ENCODE results near the gene PSEN2. TPM values are rescaled to one million over a fixed set of nuclear protein-coding genes. Genes with fewer than 3 reads are reported as not detected.
"Not testable (repeated sequence)": the region's sequence is repeated elsewhere in the genome, so short reads cannot be mapped to it uniquely, and the experiment has no call there.

Gene PSEN2
- total RNA-seq, 1 donor from 2014 or later, result 12.4 TPM

- H3K4me3 Mint-ChIP-seq, result no peak overlapping the region
- TF ChIP-seq, protein P1, sequence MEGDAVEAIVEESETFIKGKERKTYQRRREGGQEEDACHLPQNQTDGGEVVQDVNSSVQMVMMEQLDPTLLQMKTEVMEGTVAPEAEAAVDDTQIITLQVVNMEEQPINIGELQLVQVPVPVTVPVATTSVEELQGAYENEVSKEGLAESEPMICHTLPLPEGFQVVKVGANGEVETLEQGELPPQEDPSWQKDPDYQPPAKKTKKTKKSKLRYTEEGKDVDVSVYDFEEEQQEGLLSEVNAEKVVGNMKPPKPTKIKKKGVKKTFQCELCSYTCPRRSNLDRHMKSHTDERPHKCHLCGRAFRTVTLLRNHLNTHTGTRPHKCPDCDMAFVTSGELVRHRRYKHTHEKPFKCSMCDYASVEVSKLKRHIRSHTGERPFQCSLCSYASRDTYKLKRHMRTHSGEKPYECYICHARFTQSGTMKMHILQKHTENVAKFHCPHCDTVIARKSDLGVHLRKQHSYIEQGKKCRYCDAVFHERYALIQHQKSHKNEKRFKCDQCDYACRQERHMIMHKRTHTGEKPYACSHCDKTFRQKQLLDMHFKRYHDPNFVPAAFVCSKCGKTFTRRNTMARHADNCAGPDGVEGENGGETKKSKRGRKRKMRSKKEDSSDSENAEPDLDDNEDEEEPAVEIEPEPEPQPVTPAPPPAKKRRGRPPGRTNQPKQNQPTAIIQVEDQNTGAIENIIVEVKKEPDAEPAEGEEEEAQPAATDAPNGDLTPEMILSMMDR (IDR thresholded peaks at IDR 0.05; ENCODE audit: unreplicated experiment), result no peak
- no peak for DNase-seq (ENCODE audit: low spot score in 2 of 2, unreplicated experiment in 2 of 2)
- peaks cover 3% of the 10 kb centered on the region for H3K36me3 Mint-ChIP-seq
- H3K27me3 Mint-ChIP-seq (ENCODE audit: low read depth), result no peaks in the 10 kb centered on the region
- H3K27ac Mint-ChIP-seq, result no peak overlapping the region
- H3K9me3 Mint-ChIP-seq, result no peaks in the 10 kb centered on the region
- no peaks in the 10 kb centered on the region for H3K4me1 Mint-ChIP-seq
These were observed 45.2 kb downstream of the PSEN2 start for GRCh38 chr1:226915672-226915995.

GRCh38 chr1:226916497-226916896 lies 46.1 kb downstream of the PSEN2 start:
- H3K9me3 Mint-ChIP-seq, result no peaks in the 10 kb centered on the region
- no peaks in the 10 kb centered on the region for H3K27me3 Mint-ChIP-seq (ENCODE audit: low read depth)
- peaks cover 3% of the 10 kb centered on the region for H3K36me3 Mint-ChIP-seq
- DNase-seq (ENCODE audit: low spot score in 2 of 2, unreplicated experiment in 2 of 2), result no peak
- H3K4me1 Mint-ChIP-seq, result no peaks in the 10 kb centered on the region
- TF ChIP-seq, protein P1 (IDR thresholded peaks at IDR 0.05; ENCODE audit: unreplicated experiment), result no peak
- H3K27ac Mint-ChIP-seq, result no peak overlapping the region
- H3K4me3 Mint-ChIP-seq, result no peak overlapping the region

- H3K36me3 Mint-ChIP-seq, result peaks cover 3% of the 10 kb centered on the region
- H3K9me3 Mint-ChIP-seq, result no peaks in the 10 kb centered on the region
- no peak for DNase-seq (ENCODE audit: low spot score in 2 of 2, unreplicated experiment in 2 of 2)
- no peak overlapping the region for H3K4me3 Mint-ChIP-seq
- TF ChIP-seq, protein P1 (IDR thresholded peaks at IDR 0.05; ENCODE audit: unreplicated experiment), result no peak
- no peak overlapping the region for H3K27ac Mint-ChIP-seq
- H3K4me1 Mint-ChIP-seq, result no peaks in the 10 kb centered on the region
- H3K27me3 Mint-ChIP-seq (ENCODE audit: low read depth), result no peaks in the 10 kb centered on the region
These were observed 49.2 kb downstream of the PSEN2 start for GRCh38 chr1:226919587-226919986.

DNA sequence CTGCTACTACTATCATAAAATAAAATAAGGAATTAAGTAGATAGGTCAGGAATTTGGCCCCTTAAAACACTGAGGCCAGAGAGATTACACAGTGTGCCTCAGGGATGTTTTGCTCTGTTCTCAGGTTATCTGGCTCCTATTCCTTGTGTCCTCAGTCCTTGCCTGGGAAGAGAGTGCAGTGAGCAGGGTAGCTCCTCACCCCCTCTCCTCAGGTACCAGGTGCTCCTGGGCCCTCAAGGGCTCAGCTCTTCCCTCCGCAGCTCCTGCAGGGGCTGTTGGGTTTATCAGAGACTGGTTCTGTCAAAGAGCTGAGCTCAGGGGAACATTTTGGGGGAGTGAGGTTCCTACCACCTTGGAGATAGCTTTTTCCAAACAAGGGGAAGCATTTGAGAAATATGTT lies 49.6 kb downstream of the PSEN2 start:
- TF ChIP-seq, protein P1 (IDR thresholded peaks at IDR 0.05; ENCODE audit: unreplicated experiment), result no peak
- Mint-ChIP-seq H3K4me3 (no peak overlapping the region), H3K36me3 (peaks cover 3% of the 10 kb centered on the region), H3K4me1 (no peaks in the 10 kb centered on the region), H3K9me3 (peaks cover under 1% of the 10 kb centered on the region), H3K27ac (no peak overlapping the region), H3K27me3 (ENCODE audit: low read depth) (no peaks in the 10 kb centered on the region)
- no peak for DNase-seq (ENCODE audit: low spot score in 2 of 2, unreplicated experiment in 2 of 2)

DNA sequence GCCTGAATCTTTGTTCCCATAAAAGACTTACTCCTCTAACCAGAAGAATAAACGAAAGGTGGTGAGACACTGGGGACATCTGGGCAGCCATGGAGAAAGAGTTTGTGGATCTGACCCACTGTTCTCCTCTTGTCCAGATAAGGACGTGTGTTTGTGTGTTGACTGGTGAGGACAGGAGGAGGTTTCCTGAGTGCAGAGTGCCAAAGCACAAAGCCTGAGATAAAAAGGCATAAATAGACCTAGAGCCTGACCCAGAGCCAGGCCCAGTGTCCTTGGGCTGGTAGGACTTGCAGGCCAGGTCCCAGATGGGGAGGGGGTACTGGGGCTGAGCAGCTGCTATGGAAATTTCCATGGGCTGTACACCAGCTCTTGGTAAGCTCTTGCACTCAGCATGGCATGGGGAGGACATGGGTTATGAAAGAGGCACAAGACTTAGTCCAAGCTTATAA lies 50.1 kb downstream of the PSEN2 start:
- H3K4me3 Mint-ChIP-seq, result no peak overlapping the region
- H3K27ac Mint-ChIP-seq, result no peak overlapping the region
- no peak for DNase-seq (ENCODE audit: low spot score in 2 of 2, unreplicated experiment in 2 of 2)
- peaks cover 5% of the 10 kb centered on the region for H3K9me3 Mint-ChIP-seq
- H3K27me3 Mint-ChIP-seq (ENCODE audit: low read depth), result no peaks in the 10 kb centered on the region
- H3K36me3 Mint-ChIP-seq, result peaks cover 3% of the 10 kb centered on the region
- TF ChIP-seq, protein P1 (IDR thresholded peaks at IDR 0.05; ENCODE audit: unreplicated experiment), result no peak
- H3K4me1 Mint-ChIP-seq, result no peaks in the 10 kb centered on the region

DNA sequence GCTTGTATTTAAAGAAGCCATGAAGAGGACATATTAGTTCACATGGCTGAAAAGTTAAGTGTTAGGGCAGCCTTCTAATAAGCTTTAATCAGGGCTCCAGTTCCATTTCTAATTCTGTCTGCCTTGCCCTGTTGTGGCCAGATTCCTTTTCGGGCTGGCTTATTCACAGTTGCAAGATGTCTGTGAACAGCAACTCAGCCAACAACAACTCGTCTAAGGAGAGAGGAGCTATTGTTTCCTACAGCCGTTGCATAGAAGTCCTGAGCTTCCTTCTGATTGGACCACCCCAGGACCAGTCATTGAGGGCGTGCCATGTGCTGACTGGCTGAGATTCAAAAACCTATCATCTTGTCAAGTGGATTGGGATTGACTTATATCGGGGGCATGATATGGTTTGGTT lies 51.1 kb downstream of the PSEN2 start:
- Mint-ChIP-seq H3K27me3 (ENCODE audit: low read depth) (no peaks in the 10 kb centered on the region), H3K4me3 (no peak overlapping the region), H3K4me1 (no peaks in the 10 kb centered on the region), H3K27ac (no peak overlapping the region), H3K36me3 (peaks cover 5% of the 10 kb centered on the region), H3K9me3 (peaks cover 7% of the 10 kb centered on the region)
- TF ChIP-seq, protein P1 (IDR thresholded peaks at IDR 0.05; ENCODE audit: unreplicated experiment), result no peak
- DNase-seq (ENCODE audit: low spot score in 2 of 2, unreplicated experiment in 2 of 2), result no peak

- not testable (repeated sequence) for H3K27me3 Mint-ChIP-seq (ENCODE audit: low read depth); DNase-seq (ENCODE audit: low spot score in 2 of 2, unreplicated experiment in 2 of 2); H3K4me3 Mint-ChIP-seq; H3K4me1 Mint-ChIP-seq; H3K27ac Mint-ChIP-seq
- peaks cover 14% of the 10 kb centered on the region for H3K36me3 Mint-ChIP-seq
- H3K9me3 Mint-ChIP-seq, result peaks cover 21% of the 10 kb centered on the region
These were observed 59.1 kb downstream of the PSEN2 start for GRCh38 chr1:226929260-226930111.

All from mesothelial cell of epicardium (in vitro differentiated cells).